Measurements from ENCODE around the gene DSCAML1. TPM values are rescaled to one million over a fixed set of nuclear protein-coding genes. Genes with fewer than 3 reads are reported as not detected.

Gene DSCAML1
- total RNA-seq, 1 experiment from 2014 or later, result 0.59 TPM

- Histone ChIP-seq H3K36me3 (replicated peaks; ENCODE audit: control insufficient read depth, insufficient read depth, low read length) (peaks cover 5% of the 10 kb centered on the region), H3K27me3 (ENCODE audit: control insufficient read depth, insufficient read depth, low read length) (no peaks in the 10 kb centered on the region), H3K4me3 (ENCODE audit: insufficient read depth, low read depth, low read length) (no peak overlapping the region)
- no peak for DNase-seq
Measured at GRCh38 chr11:117385906-117386305, 411.1 kb downstream of the DSCAML1 start.

GRCh38 chr11:117385471-117385870 lies 411.5 kb downstream of the DSCAML1 start:
- Histone ChIP-seq H3K36me3 (replicated peaks; ENCODE audit: control insufficient read depth, insufficient read depth, low read length) (peaks cover 5% of the 10 kb centered on the region; the same call in 1 of the 2 replicates), H3K27me3 (ENCODE audit: control insufficient read depth, insufficient read depth, low read length) (no peaks in the 10 kb centered on the region), H3K4me3 (ENCODE audit: insufficient read depth, low read depth, low read length) (no peak overlapping the region)
- no peak for DNase-seq

- Histone ChIP-seq H3K4me3 (ENCODE audit: insufficient read depth, low read depth, low read length) (no peak overlapping the region), H3K36me3 (replicated peaks; ENCODE audit: control insufficient read depth, insufficient read depth, low read length) (peaks cover 5% of the 10 kb centered on the region; the same call in 1 of the 2 replicates), H3K27me3 (ENCODE audit: control insufficient read depth, insufficient read depth, low read length) (no peaks in the 10 kb centered on the region)
- DNase-seq, result no peak
Measured at GRCh38 chr11:117384045-117384444, 413.0 kb downstream of the DSCAML1 start.

GRCh38 chr11:117382746-117383145 lies 414.3 kb downstream of the DSCAML1 start:
- peaks cover 5% of the 10 kb centered on the region; the same call in 1 of the 2 replicates for H3K36me3 ChIP-seq (replicated peaks; ENCODE audit: control insufficient read depth, insufficient read depth, low read length)
- H3K4me3 ChIP-seq (ENCODE audit: insufficient read depth, low read depth, low read length), result no peak overlapping the region
- no peak for DNase-seq
- H3K27me3 ChIP-seq (ENCODE audit: control insufficient read depth, insufficient read depth, low read length), result no peaks in the 10 kb centered on the region

GRCh38 chr11:117381481-117382387 lies 415.3 kb downstream of the DSCAML1 start:
- H3K4me3 ChIP-seq (ENCODE audit: insufficient read depth, low read depth, low read length), result no peak overlapping the region

GRCh38 chr11:117380676-117381075 lies 416.3 kb downstream of the DSCAML1 start:
- no peak overlapping the region for H3K4me3 ChIP-seq (ENCODE audit: insufficient read depth, low read depth, low read length)
- no peak for DNase-seq
- H3K36me3 ChIP-seq (replicated peaks; ENCODE audit: control insufficient read depth, insufficient read depth, low read length), result peaks cover 4% of the 10 kb centered on the region
- no peaks in the 10 kb centered on the region for H3K27me3 ChIP-seq (ENCODE audit: control insufficient read depth, insufficient read depth, low read length)

More at GRCh38 chr11:117381481-117382387, 415.3 kb downstream of the DSCAML1 start:
- Histone ChIP-seq H3K27me3 (ENCODE audit: control insufficient read depth, insufficient read depth, low read length) (no peaks in the 10 kb centered on the region), H3K36me3 (replicated peaks; ENCODE audit: control insufficient read depth, insufficient read depth, low read length) (peaks cover 3% of the 10 kb centered on the region; the same call in 1 of the 2 replicates)
- no peak for DNase-seq

GRCh38 chr11:117378976-117379865 lies 417.8 kb downstream of the DSCAML1 start:
- H3K4me3 ChIP-seq (ENCODE audit: insufficient read depth, low read depth, low read length), result no peak overlapping the region
- no peaks in the 10 kb centered on the region for H3K27me3 ChIP-seq (ENCODE audit: control insufficient read depth, insufficient read depth, low read length)
- peaks cover 6% of the 10 kb centered on the region for H3K36me3 ChIP-seq (replicated peaks; ENCODE audit: control insufficient read depth, insufficient read depth, low read length)
- no peak for DNase-seq

Other genes starting within 250 kb of the DSCAML1 start
- gene FXYD2, start 27.5 kb upstream of the DSCAML1 start, total RNA-seq (2014; rRNA removed; shearing (Covaris generic)), result 0.07 and 0.66 TPM in 2 replicates
- 17.8 and 32.8 TPM in 2 replicates for gene FXYD6, start 79.4 kb upstream of the DSCAML1 start, total RNA-seq (2014; rRNA removed; shearing (Covaris generic))
- 0.31 TPM in 1 of 2 replicates, not detected in the other for gene TMPRSS13, start 132.2 kb upstream of the DSCAML1 start, total RNA-seq (2014; rRNA removed; shearing (Covaris generic))
- gene IL10RA, start 189.2 kb upstream of the DSCAML1 start, total RNA-seq (2014; rRNA removed; shearing (Covaris generic)), result not detected in 2 replicates